Measurements from ENCODE around the gene HCFC2. TPM values are rescaled to one million over a fixed set of nuclear protein-coding genes. Genes with fewer than 3 reads are reported as not detected.

Gene HCFC2
- total and polyA plus RNA-seq, 8 donors, result 2.9 to 50.1 (median 11.9) TPM

- H3K4me1 ChIP-seq, result peaks cover 4 to 40% (median 25%) of the 10 kb centered on the region in 4 donors
- peak overlapping the region; percentile 39 to 49 (median 48) for H3K4me3 ChIP-seq
- TF ChIP-seq POLR2A (IDR thresholded peaks at IDR 0.05), result no peak
- no peak for DNase-seq
- 16 to 32% (median 17%) methylated on average over 9 of the region's 9 CpGs for WGBS, 5 donors
- peaks cover 0 to 17% (median 0%) of the 10 kb centered on the region in 3 donors for H3K27me3 ChIP-seq
- H3K27ac ChIP-seq, result peak overlapping the region; percentile 6 to 78 (median 67)
- intact Hi-C loops (cut with DNase I; ENCODE audit: low total_unique reads), result no loop called here
- no peaks in the 10 kb centered on the region for H3K9me3 ChIP-seq
- H3K36me3 ChIP-seq, result no peaks in the 10 kb centered on the region
Observed at GRCh38 chr12:104049278-104049902, 14.9 kb upstream of the HCFC2 start.

- peak within 1 kb of the TSS; percentile 39 to 49 (median 48) for H3K4me3 ChIP-seq
- intact Hi-C loops (cut with DNase I; ENCODE audit: low total_unique reads), result no loop called here
- peak; percentile 40 to 81 for DNase-seq
- 1 to 3% (median 3%) methylated on average over 23 to 24 of the region's 24 CpGs for WGBS, 5 donors
- H3K9me3 ChIP-seq, result no peaks in the 10 kb centered on the region
- H3K27me3 ChIP-seq, result peaks cover 0 to 17% (median 0%) of the 10 kb centered on the region in 3 donors
- peaks cover 4 to 40% (median 25%) of the 10 kb centered on the region in 4 donors for H3K4me1 ChIP-seq
- H3K27ac ChIP-seq, result peak within 1 kb of the TSS; percentile 6 to 78 (median 67)
- TF ChIP-seq EP300 (IDR thresholded peaks at IDR 0.05) (no peak), POLR2AphosphoS5 (IDR thresholded peaks at IDR 0.05) (no peak), CTCF (IDR thresholded peaks at IDR 0.05) (no peak), POLR2A (IDR thresholded peaks at IDR 0.05) (no peak)
- no peaks in the 10 kb centered on the region for H3K36me3 ChIP-seq
Observed at GRCh38 chr12:104049903-104050356, 14.4 kb upstream of the HCFC2 start, which contains the start of gene GLT8D2. TSS of gene GLT8D2 (minus strand) at chr12:104050187. CDS start at chr12:104019648, 30,539 bp downstream.

- peaks cover 6 to 44% (median 22%) of the 10 kb centered on the region in 4 donors for H3K4me1 ChIP-seq
- TF ChIP-seq CTCF (IDR thresholded peaks at IDR 0.05) (no peak), EP300 (IDR thresholded peaks at IDR 0.05) (no peak), POLR2AphosphoS5 (IDR thresholded peaks at IDR 0.05) (no peak), POLR2A (IDR thresholded peaks at IDR 0.05) (no peak)
- H3K36me3 ChIP-seq, result no peaks in the 10 kb centered on the region
- no peak for DNase-seq
- no peaks in the 10 kb centered on the region for H3K9me3 ChIP-seq
- H3K27me3 ChIP-seq, result peaks cover 0 to 17% (median 0%) of the 10 kb centered on the region in 3 donors
- intact Hi-C loops (cut with DNase I; ENCODE audit: low total_unique reads), result no loop called here
- WGBS, 5 donors, result 27 to 56% (median 34%) methylated on average over 3 of the region's 3 CpGs
- peak overlapping the region in 4 of 5 donors; percentile 6 to 78 (median 70) for H3K27ac ChIP-seq
- H3K4me3 ChIP-seq, result peak overlapping the region; percentile 39 to 49 (median 48)
Observed at GRCh38 chr12:104050436-104050835, 13.9 kb upstream of the HCFC2 start.

DNA sequence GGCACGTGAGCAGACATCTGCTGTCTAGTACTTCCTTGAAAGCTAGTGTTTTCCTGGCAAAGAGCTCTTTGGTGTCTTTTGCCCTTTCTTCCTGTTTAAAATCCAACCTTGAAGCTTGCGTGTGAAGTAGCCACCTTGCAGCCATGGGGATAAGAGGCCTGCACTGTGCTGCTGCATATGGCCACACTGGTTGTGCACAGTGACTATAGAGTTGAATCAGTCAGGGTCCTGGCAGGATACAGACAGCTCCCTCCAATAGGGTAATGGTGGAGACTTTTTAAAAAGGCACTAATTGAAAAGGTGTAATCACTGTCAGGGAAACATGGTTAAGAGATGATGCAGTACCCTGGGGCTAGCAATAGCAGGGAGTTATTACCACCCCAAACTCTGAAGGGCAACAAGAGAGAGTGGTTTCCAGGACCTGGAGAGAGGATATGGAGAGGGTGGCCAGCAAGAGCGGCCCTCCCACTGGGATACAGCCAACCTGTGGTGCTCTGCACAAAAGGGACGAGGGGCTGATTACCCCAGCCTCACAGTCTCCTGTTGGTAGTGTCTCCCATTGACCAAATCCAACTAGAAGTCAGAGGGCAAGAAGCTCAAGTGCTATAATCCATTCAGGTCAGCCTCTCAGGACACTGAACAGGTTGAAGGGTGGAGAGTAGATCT is 9.5 kb upstream of the HCFC2 start:
- DNase-seq, result no peak
- Histone ChIP-seq H3K4me3 (no peak overlapping the region), H3K4me1 (peaks cover 14 to 27% (median 20%) of the 10 kb centered on the region in 4 donors), H3K9me3 (no peaks in the 10 kb centered on the region), H3K27ac (no peak overlapping the region), H3K36me3 (no peaks in the 10 kb centered on the region), H3K27me3 (peaks cover 0 to 12% (median 0%) of the 10 kb centered on the region in 3 donors)
- intact Hi-C loops (cut with DNase I; ENCODE audit: low total_unique reads), result no loop called here
- 67 to 81% (median 80%) methylated on average over 4 of the region's 4 CpGs for WGBS, 5 donors
- TF ChIP-seq EP300 (IDR thresholded peaks at IDR 0.05), result no peak
- TF ChIP-seq POLR2AphosphoS5 (IDR thresholded peaks at IDR 0.05), result no peak
- TF ChIP-seq CTCF (IDR thresholded peaks at IDR 0.05), result no peak
- no peak for TF ChIP-seq POLR2A (IDR thresholded peaks at IDR 0.05)
